PC-9 (cell line): ENCODE data around the gene GALNT16.
A peak's percentile ranks its signal among the peaks of the same experiment; 100 is the strongest.

Experiments used
- CTCF ChIP-seq: fragments of 200-600 bp; sonication (generic); conservative IDR thresholded peaks from 2 replicates; pipeline ENCODE4 v1.6.1; 2017; ENCODE audit warnings: mixed run types, antibody characterized with exemption, mild to moderate bottlenecking, moderate library complexity
- EZH2 ChIP-seq: fragments of 200-600 bp; sonication (generic); IDR thresholded peaks from 2 replicates; pipeline ENCODE4 v1.8.0; 2017; ENCODE audit warnings: antibody characterized with exemption, low read depth

DNA sequence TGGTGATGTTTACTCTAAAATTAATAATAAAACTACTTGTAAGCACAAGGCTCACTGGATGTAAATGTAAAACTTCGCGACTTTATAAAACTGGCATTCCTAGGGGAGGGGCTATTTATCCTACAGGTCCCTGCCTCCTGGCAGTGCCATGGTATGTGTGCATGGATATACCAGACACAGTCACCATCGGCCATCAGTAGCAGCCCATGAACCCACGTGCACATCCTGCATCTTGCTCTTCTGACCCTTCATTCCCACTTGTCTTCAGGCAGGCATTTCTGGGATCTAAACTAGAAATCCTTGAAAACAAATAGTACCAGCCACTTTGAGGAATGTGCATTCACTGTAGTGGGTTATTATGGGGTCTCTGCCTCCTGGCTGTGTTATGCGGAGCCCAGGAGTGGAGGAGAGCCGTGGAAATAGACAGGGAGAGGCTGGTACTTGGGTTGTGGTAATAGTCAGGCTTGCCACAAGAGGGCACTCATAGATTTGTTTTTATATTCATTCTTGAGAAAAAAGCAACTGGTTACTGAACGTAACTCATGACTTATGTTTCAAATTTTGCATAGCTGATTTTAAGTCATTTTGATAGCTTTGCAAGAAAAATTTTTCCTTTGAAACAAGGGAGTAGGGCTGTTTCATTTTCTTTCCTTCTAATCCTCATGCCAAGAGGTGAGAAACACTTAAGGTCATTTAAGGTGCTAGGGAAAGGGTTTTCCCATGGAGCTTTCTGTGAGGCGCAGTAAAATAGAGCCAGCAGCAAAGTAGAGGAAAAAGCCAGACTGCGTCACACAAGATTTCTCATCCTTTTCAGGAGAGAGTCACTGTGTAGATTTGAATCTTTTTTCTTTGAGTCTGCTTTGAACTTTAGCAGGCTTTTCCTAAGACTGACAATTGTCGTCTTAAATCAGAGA is 17.4 kb upstream of the GALNT16 start:
- TF ChIP-seq CTCF = peak; percentile 94
- no peak for TF ChIP-seq EZH2
